GM23338 (cell line): ENCODE results near the gene SLC6A3.

Experiments used
- CTCF ChIP-seq, 2 experiments: fragments of 200-600 bp in 1 of 2; sonication (generic) in 1 of 2; conservative IDR thresholded peaks; 2 replicates each; pipeline versions ENCODE4 v1.5.1 to v1.6.1; 2016 to 2017; ENCODE audit warnings: antibody characterized with exemption in 2 of 2, low read depth in 2 of 2, mild to moderate bottlenecking in 2 of 2, moderate library complexity in 1 of 2
- ETS1 ChIP-seq: IDR thresholded peaks from 2 replicates; pipeline ENCODE4 v1.6.1; 2016; ENCODE audit warnings: antibody characterized with exemption
- EZH2 ChIP-seq: fragments of 200-600 bp; sonication (generic); IDR thresholded peaks from one replicate; pipeline ENCODE4 v1.8.0; 2017; ENCODE audit warnings: antibody characterized with exemption, mild to moderate bottlenecking, low read depth; ENCODE audit not compliant: unreplicated experiment
- EZH2phosphoT487 ChIP-seq: fragments of 200-600 bp; sonication (generic); IDR thresholded peaks from one replicate; pipeline ENCODE4 v1.8.1; 2018; ENCODE audit warnings: antibody characterized with exemption; ENCODE audit not compliant: unreplicated experiment
- NANOG ChIP-seq: IDR thresholded peaks from 2 replicates; pipeline ENCODE4 v1.6.1; 2016; ENCODE audit warnings: antibody characterized with exemption, borderline replicate concordance
- POLR2AphosphoS5 ChIP-seq: IDR thresholded peaks from 2 replicates; pipeline ENCODE4 v1.6.1; 2016; ENCODE audit warnings: antibody characterized with exemption, low read depth
- REST ChIP-seq: IDR thresholded peaks from one replicate; pipeline ENCODE4 v1.6.1; 2018; ENCODE audit warnings: antibody characterized with exemption; ENCODE audit not compliant: unreplicated experiment
- STAT1 ChIP-seq: IDR thresholded peaks from one replicate; pipeline ENCODE4 v1.6.1; 2016; ENCODE audit warnings: antibody characterized with exemption; ENCODE audit not compliant: unreplicated experiment
- ZNF114 ChIP-seq: fragments of 250-450 bp; sonication (Bioruptor Pico); IDR thresholded peaks from 2 replicates; pipeline ENCODE4 v1.5.0; 2020; ENCODE audit warnings: mild to moderate bottlenecking, moderate library complexity
- TF ChIP-seq, protein P1 (sequence below): fragments of 250-450 bp; sonication (Bioruptor Pico); IDR thresholded peaks from 2 replicates; pipeline ENCODE4 v1.5.0; 2020; ENCODE audit warnings: mild to moderate bottlenecking, moderate library complexity

DNA sequence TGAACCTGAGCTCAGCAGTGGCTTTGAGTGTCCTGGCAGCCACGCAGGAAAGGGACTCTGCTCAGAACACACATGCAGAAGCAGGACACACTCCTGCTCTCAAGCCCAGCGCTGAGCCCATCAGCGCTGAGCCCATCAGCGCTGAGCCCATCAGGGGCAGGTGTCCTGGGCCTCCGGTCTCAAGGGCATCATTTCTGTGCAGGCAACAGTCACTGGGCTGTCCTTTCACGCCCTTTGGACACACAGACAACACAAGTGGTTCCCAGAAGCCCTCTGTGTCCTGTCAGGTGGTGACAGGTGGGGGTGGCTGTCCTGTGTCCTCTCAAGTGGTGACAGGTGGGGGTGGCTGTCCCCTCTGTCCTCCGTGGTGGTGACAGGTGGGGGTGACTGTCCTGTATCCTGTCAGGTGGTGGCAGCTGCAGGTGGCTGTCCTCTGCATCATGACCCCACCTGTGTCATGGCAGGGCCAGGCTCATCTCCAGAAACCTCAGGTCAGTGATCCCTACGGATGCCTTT is 61.3 kb downstream of the SLC6A3 start:
- TF ChIP-seq CTCF (conservative IDR thresholded peaks at IDR 0.05; ENCODE audit: low read depth in 2 of 2) (no peak), EZH2phosphoT487 (no peak), POLR2AphosphoS5 (no peak), EZH2 (no peak), REST (no peak), ETS1 (no peak), STAT1 (no peak), ZNF114 (CRISPR knock-in tag) (no peak), NANOG (no peak)
- TF ChIP-seq, protein P1, sequence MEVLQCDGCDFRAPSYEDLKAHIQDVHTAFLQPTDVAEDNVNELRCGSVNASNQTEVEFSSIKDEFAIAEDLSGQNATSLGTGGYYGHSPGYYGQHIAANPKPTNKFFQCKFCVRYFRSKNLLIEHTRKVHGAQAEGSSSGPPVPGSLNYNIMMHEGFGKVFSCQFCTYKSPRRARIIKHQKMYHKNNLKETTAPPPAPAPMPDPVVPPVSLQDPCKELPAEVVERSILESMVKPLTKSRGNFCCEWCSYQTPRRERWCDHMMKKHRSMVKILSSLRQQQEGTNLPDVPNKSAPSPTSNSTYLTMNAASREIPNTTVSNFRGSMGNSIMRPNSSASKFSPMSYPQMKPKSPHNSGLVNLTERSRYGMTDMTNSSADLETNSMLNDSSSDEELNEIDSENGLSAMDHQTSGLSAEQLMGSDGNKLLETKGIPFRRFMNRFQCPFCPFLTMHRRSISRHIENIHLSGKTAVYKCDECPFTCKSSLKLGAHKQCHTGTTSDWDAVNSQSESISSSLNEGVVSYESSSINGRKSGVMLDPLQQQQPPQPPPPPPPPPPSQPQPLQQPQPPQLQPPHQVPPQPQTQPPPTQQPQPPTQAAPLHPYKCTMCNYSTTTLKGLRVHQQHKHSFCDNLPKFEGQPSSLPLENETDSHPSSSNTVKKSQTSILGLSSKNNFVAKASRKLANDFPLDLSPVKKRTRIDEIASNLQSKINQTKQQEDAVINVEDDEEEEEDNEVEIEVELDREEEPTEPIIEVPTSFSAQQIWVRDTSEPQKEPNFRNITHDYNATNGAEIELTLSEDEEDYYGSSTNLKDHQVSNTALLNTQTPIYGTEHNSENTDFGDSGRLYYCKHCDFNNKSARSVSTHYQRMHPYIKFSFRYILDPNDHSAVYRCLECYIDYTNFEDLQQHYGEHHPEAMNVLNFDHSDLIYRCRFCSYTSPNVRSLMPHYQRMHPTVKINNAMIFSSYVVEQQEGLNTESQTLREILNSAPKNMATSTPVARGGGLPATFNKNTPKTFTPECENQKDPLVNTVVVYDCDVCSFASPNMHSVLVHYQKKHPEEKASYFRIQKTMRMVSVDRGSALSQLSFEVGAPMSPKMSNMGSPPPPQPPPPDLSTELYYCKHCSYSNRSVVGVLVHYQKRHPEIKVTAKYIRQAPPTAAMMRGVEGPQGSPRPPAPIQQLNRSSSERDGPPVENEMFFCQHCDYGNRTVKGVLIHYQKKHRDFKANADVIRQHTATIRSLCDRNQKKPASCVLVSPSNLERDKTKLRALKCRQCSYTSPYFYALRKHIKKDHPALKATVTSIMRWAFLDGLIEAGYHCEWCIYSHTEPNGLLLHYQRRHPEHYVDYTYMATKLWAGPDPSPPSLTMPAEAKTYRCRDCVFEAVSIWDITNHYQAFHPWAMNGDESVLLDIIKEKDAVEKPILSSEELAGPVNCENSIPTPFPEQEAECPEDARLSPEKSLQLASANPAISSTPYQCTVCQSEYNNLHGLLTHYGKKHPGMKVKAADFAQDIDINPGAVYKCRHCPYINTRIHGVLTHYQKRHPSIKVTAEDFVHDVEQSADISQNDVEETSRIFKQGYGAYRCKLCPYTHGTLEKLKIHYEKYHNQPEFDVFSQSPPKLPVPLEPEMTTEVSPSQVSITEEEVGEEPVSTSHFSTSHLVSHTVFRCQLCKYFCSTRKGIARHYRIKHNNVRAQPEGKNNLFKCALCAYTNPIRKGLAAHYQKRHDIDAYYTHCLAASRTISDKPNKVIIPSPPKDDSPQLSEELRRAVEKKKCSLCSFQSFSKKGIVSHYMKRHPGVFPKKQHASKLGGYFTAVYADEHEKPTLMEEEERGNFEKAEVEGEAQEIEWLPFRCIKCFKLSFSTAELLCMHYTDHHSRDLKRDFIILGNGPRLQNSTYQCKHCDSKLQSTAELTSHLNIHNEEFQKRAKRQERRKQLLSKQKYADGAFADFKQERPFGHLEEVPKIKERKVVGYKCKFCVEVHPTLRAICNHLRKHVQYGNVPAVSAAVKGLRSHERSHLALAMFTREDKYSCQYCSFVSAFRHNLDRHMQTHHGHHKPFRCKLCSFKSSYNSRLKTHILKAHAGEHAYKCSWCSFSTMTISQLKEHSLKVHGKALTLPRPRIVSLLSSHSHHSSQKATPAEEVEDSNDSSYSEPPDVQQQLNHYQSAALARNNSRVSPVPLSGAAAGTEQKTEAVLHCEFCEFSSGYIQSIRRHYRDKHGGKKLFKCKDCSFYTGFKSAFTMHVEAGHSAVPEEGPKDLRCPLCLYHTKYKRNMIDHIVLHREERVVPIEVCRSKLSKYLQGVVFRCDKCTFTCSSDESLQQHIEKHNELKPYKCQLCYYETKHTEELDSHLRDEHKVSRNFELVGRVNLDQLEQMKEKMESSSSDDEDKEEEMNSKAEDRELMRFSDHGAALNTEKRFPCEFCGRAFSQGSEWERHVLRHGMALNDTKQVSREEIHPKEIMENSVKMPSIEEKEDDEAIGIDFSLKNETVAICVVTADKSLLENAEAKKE, result no peak
